Heart right ventricle (tissue), 16 donors: ENCODE measurements around the gene ZBTB39. TPM values are rescaled to one million over a fixed set of nuclear protein-coding genes. Genes with fewer than 3 reads are reported as not detected.

Source experiments
- ATAC-seq, 8 donors: fragments of 200-7000 bp; cut with Tn5 transposase; one replicate each; pipeline ENCODE4 v1.9.1; 2020; ENCODE audit warnings: mild to moderate bottlenecking in 8 of 8, moderate library complexity in 8 of 8, moderate number of reproducible peaks in 1 of 8
- DNase-seq, 2 donors: peaks; one replicate each; pipeline ENCODE4 v3.0.0-alpha.2; 2020
- H3K27ac ChIP-seq, 10 donors: fragments of 200-600 bp; sonication (generic) in 2 of 10; one replicate each; pipeline versions ENCODE4 v1.5.0 to v1.8.0; 2020 to 2022; ENCODE audit warnings: mild to moderate bottlenecking in 3 of 10
- H3K27me3 ChIP-seq, 7 donors: fragments of 200-600 bp; one replicate each; pipeline ENCODE4 v1.8.0; 2021 to 2022; ENCODE audit warnings: mild to moderate bottlenecking in 2 of 7
- H3K36me3 ChIP-seq, 9 donors: fragments of 200-600 bp; sonication (generic) in 1 of 9; one replicate each; pipeline versions ENCODE4 v1.5.0 to v1.8.0; 2020 to 2022; ENCODE audit warnings: mild to moderate bottlenecking in 2 of 9
- H3K4me1 ChIP-seq, 9 donors: fragments of 200-600 bp; sonication (generic) in 1 of 9; one replicate each; pipeline versions ENCODE4 v1.5.0 to v1.8.0; 2020 to 2022; ENCODE audit warnings: mild to moderate bottlenecking in 4 of 9
- H3K4me3 ChIP-seq, 10 donors: fragments of 200-600 bp; sonication (generic) in 2 of 10; one replicate each; pipeline versions ENCODE4 v1.5.0 to v1.8.0; 2020 to 2022; ENCODE audit warnings: mild to moderate bottlenecking in 7 of 10, moderate library complexity in 2 of 10
- H3K9me3 ChIP-seq, 11 donors: fragments of 200-600 bp in 10 of 11; sonication (generic) in 2 of 11; one replicate each; pipeline versions ENCODE4 v1.5.0 to v1.8.0; 2013 to 2022; ENCODE audit warnings: mild to moderate bottlenecking in 2 of 11, control low read depth in 1 of 11, moderate library complexity in 1 of 11
- CTCF ChIP-seq, 9 donors: fragments of 200-600 bp; sonication (generic) in 2 of 9; IDR thresholded peaks; one replicate each; pipeline versions ENCODE4 v1.5.0 to v1.8.0; 2021 to 2022; ENCODE audit warnings: antibody characterized with exemption in 9 of 9, mild to moderate bottlenecking in 5 of 9, moderate library complexity in 1 of 9
- WGBS, 2 donors: extraction: QIAGEN DNeasy Blood & Tissue Kit; methylation state at CpG; one replicate each; pipeline ENCODE4 v1.1.7; 2013; ENCODE audit warnings: inconsistent platforms in 1 of 2; 5-methylcytosine and 5-hydroxymethylcytosine counted together
- intact Hi-C, 10 donors: fragments of 100-400 bp; cut with DNase I; formaldehyde crosslinking; loops; one replicate each; pipeline versions ENCODE4 v1.11.1 to v1.14.2; 2022
- polyA plus RNA-seq, 2 donors: library from polyadenylated mRNA; stranded (reverse); fragments of 200-250 nt; gene quantifications; one replicate each; pipeline ENCODE4 v1.2.3, GENCODE V29; 2013
- total RNA-seq, 10 donors: library from RNA; stranded (reverse); fragmentation: NEBNext Ultra II Directional in 3 of 10; extraction: Animal tissue kit (Norgen Biotek cat#: 25700) in 3 of 10; gene quantifications; one replicate each; pipeline versions ENCODE4 v1.2.1 to v1.2.4, GENCODE V29; 2021 to 2023
- donor health status: Arrhythmogenic right ventricular cardiomyopathy.
- donor health status: ischemic (EF 13 %, LVEDD 7.1; RV severe dilation, severe dysfunction).
- donor health status: healthy with polysubstance abuse.
- donor health status: DM: no; HTN: yes; CAD: no.
- donor health status: DM: no; HTN: no; CAD: no.
- donor health status: ischemic (EF 25% LVEDD 6.9; RV normal size, moderate dysfunction).
- donor health status: ischemic (EF 25% LVEDD 5.7; RV mildly dilated, moderate dysfunction).
- donor health status: healthy.
- donor health status: DM: yes; HTN: yes; CAD: no.
- donor health status: Ischemic cardiomyopathy.
- donor health status: ischemic (EF 35%, LVEDD 5.7; RV mildly dilated, moderate dysfunction).
- donor health status: nonischemic (EF 11% LVEDD 7.7; RV severe dilation, severe dysfunction).
- donor health status: DM: yes; HTN: yes; CAD: no.
- donor health status: PGD.
- donor health status: ischemic (EF 29% LVEDD 5.4; RV normal size, mild dysfunction).
- donor health status: nonischemic (EF 23%, LVEDD 6.1; RV moderate dilation, normal function).

Gene ZBTB39
- total and polyA plus RNA-seq, 12 donors, result 1.2 to 4.3 (median 3.4) TPM

- peaks cover 0 to 29% (median 0%) of the 10 kb centered on the region in 9 donors for H3K4me1 ChIP-seq
- H3K27ac ChIP-seq, result no peak within 1 kb of the TSS
- no peak for DNase-seq
- 26 to 54% methylated on average over 2 of the region's 2 CpGs for WGBS, 2 donors
- no peak for TF ChIP-seq CTCF (IDR thresholded peaks at IDR 0.05)
- H3K9me3 ChIP-seq, result no peaks in the 10 kb centered on the region
- no peak for ATAC-seq
- no peak within 1 kb of the TSS for H3K4me3 ChIP-seq
- intact Hi-C loops, result loop anchor here in 1 of 10 donors (10.0 kb wide), 1 partner anchor 285 kb away; the partner anchor contains the start of gene HSD17B6
- no peaks in the 10 kb centered on the region for H3K36me3 ChIP-seq
- H3K27me3 ChIP-seq, result peaks cover 0 to 10% (median 5%) of the 10 kb centered on the region in 7 donors
Measured at GRCh38 chr12:57049890-57050289, 43.5 kb upstream of the ZBTB39 start, which contains the start of gene MYO1A. TSS of gene MYO1A (minus strand) at chr12:57050129. CDS start at chr12:57048323, 1,806 bp downstream.

- no peak overlapping the region for H3K27ac ChIP-seq
- DNase-seq, result no peak
- ATAC-seq, result no peak
- peaks cover 0 to 14% (median 6%) of the 10 kb centered on the region in 7 donors for H3K27me3 ChIP-seq
- H3K9me3 ChIP-seq, result no peaks in the 10 kb centered on the region
- 85 to 92% methylated on average over 4 of the region's 4 CpGs for WGBS, 2 donors
- H3K4me1 ChIP-seq, result peaks cover 0 to 29% (median 0%) of the 10 kb centered on the region in 9 donors
- no peak for TF ChIP-seq CTCF (IDR thresholded peaks at IDR 0.05)
- intact Hi-C loops, result no loop called here
- no peaks in the 10 kb centered on the region for H3K36me3 ChIP-seq
- H3K4me3 ChIP-seq, result no peak overlapping the region
Measured at GRCh38 chr12:57049119-57049446, 42.7 kb upstream of the ZBTB39 start.

- Histone ChIP-seq H3K4me1 (peaks cover 0 to 29% (median 0%) of the 10 kb centered on the region in 9 donors), H3K4me3 (no peak overlapping the region), H3K36me3 (no peaks in the 10 kb centered on the region), H3K9me3 (no peaks in the 10 kb centered on the region), H3K27me3 (peaks cover 0 to 16% (median 6%) of the 10 kb centered on the region in 7 donors), H3K27ac (no peak overlapping the region)
- DNase-seq (no peak), ATAC-seq (no peak)
- intact Hi-C loops, result no loop called here
- TF ChIP-seq CTCF (IDR thresholded peaks at IDR 0.05), result no peak
- 82 to 83% methylated on average over 1 of the region's 1 CpG for WGBS, 2 donors
Measured at GRCh38 chr12:57048423-57049118, 42.2 kb upstream of the ZBTB39 start.

DNA sequence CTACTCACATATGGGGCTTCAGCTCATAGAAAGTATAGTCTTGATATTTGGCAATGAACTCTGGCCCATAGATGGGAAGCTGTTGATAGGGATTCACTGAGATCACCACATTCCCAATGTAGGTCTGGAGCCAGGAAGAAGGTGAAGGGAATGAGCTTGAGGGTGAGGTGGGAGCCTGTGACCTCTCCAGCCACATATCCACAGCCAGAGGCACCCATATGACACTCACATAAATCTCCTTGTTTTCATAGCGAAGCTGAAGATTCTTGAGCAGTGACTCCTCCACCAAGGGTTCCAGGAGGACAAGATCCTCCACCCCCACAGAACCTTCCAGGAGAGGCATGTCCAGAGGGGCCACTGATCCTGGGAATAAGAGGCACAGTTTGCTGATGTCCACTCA lies 41.6 kb upstream of the ZBTB39 start:
- H3K36me3 ChIP-seq, result no peaks in the 10 kb centered on the region
- H3K27me3 ChIP-seq, result peaks cover 0 to 17% (median 6%) of the 10 kb centered on the region in 7 donors
- ATAC-seq (no peak), DNase-seq (no peak)
- WGBS, 2 donors, result 86 to 93% methylated on average over 1 of the region's 1 CpG
- peaks cover 0 to 29% (median 0%) of the 10 kb centered on the region in 9 donors for H3K4me1 ChIP-seq
- no peak overlapping the region for H3K4me3 ChIP-seq
- TF ChIP-seq CTCF (IDR thresholded peaks at IDR 0.05), result no peak
- H3K9me3 ChIP-seq, result no peaks in the 10 kb centered on the region
- intact Hi-C loops, result no loop called here
- peak overlapping the region in 1 of 10 donors; percentile 26 for H3K27ac ChIP-seq
